GM12874 (cell line): ENCODE data around the gene SH3BGRL3.

Experiments
- TF ChIP-seq, protein P1 (sequence below): IDR thresholded peaks from 2 replicates; pipeline ENCODE4 v1.5.1; 2011; ENCODE audit warnings: low read depth, mild to moderate bottlenecking, control low read depth, low read length, moderate library complexity; ENCODE audit not compliant: insufficient read depth

The SH3BGRL3 gene

DNA sequence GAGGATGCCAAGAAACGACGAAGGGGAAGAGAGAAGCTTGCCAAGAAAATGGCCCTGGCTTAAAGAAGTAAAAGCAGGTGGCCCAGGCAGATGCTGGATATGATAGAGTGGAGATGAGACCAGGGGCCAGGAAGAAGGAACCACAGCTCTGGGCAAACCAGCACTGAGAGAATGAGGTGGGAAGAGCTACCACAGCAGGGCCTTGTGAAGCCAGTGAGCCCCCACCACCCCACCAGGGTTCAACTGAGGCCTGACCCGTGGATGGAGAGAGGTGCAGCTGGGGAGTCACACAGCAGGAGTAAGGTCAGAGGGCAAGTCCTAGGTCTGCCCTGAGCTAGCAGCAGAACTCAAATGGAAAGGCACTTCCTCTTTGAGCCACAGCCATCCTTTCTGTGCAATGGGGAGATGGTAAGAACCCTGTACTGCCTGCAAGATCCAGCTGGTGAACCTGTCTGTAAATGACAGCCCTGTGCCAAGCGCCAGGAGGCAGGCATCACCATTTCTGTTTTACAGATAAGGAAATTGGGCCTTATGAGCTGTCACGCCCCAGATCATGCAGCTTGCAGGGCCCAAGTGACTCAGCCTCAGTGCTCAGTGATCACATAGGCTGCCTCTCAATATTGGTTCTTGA lies 8.5 kb downstream of the SH3BGRL3 start:
- TF ChIP-seq, protein P1, sequence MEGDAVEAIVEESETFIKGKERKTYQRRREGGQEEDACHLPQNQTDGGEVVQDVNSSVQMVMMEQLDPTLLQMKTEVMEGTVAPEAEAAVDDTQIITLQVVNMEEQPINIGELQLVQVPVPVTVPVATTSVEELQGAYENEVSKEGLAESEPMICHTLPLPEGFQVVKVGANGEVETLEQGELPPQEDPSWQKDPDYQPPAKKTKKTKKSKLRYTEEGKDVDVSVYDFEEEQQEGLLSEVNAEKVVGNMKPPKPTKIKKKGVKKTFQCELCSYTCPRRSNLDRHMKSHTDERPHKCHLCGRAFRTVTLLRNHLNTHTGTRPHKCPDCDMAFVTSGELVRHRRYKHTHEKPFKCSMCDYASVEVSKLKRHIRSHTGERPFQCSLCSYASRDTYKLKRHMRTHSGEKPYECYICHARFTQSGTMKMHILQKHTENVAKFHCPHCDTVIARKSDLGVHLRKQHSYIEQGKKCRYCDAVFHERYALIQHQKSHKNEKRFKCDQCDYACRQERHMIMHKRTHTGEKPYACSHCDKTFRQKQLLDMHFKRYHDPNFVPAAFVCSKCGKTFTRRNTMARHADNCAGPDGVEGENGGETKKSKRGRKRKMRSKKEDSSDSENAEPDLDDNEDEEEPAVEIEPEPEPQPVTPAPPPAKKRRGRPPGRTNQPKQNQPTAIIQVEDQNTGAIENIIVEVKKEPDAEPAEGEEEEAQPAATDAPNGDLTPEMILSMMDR = no peak

DNA sequence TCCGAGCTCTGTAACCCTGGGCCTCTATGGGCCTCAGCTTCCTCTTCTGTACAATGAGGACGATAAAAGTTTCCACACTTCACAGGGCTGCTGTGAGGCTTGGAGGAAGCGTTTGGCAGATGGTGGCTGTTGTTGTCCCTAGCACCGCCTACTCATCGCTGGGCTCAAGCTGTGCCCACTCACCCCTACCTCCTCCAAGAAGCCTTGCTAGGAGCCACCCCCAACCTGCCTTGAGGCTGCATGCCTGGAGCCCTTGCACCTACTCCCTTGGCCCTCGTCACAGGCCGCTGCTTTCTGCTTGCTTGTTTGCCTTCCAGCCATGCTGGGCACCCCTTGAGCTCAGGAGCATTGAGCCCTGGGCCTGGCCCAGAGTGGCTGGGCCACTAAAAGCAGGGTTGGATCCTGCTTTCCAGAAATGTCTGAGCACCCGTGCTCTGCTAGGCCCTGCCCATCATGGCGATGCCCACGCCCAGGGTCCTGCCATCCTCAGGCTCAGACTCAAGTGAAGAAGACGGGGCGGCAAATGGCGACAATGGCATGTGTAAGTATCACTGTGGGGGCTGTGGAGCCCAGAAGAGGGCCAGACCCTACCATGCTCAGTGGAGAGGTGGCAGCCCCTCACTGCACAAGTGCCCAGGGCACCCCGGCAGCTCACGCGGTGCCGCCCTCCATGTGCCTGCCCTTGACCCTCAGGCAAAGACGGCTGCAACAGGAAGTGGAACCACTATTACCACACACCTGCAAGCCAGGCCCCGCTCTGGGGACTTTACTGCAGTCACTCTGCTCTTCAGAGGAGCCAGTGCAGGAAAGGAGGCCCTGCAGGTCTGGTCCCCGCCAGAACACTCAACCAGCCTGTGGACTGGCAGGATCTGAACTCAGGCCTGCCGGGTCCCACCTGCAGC lies 9.5 kb downstream of the SH3BGRL3 start:
- TF ChIP-seq, protein P1 = no peak

DNA sequence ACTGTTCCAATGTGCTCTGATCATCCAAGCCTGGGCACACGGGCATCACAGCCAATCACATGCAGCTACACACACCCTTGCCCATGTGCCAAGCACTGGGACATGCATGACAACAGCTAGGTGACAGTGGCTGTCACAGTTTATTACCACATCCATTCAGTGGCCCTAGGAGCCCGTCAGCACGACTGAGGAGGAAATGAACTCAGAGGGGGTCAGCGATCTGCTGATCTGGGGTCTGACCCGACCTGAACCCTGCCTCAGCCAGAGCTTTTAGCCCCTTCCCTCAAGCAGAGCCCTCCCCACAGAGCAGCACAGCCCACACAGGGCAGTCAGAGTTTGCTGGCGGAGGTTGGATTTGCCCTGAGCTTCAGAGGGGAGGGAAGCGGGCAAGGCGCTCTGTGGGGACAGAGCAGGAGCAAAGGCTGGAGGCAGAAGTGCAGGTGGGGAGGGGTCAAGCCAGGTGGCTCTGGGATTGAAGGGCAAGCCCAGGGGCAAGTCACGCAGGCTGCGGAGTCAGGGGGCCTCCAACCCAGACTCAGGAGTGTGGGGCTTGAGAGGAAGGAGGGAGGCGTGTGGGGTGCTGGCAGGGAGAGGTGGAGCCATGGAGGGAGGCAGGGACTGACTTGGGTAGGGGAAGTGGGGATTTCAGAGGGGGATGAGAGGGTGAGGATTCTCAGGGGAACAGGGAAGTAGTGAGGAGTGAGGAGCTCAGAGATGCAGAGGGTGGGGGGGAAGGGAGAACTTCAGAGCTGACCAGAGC lies 10.4 kb downstream of the SH3BGRL3 start:
- TF ChIP-seq, protein P1 = no peak

DNA sequence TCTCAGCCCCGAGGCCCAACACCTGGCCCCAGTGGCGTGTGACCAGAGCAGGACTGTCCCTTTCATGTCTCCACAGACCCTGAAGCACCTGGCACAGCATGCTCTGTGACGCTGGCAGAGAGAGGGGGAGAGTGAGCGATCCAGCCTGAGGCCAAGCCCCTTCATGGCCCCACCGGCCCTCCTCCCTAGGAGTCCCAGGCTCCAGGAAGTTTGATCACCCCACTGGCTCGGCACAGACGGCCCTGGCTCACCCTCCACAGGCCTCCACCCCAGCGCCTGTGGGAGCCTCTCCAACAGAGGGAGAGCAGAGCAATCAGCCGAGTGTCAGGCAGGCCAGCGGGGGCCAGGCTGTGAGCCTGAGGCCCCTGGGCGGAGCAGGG lies 11.0 kb downstream of the SH3BGRL3 start:
- TF ChIP-seq, protein P1 = no peak

DNA sequence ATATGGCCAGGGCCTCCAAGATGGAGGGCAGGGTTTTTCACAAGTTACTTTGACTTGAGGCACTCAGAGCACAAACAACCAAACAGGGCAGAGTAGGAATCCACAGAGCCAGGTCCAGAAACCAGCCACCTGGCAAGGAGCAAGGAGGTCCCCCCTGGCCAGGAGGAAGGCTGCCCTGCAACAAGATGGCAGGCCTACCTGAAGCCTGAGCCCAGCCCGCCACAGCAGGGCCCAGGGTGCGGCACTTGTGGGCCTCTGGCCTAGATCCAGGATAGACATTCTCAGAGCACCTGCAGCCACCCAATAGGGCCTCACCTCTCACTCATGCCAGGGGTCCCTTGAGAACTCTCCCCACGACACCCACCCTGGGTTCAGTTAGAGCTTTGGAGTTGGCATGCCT lies 11.5 kb downstream of the SH3BGRL3 start:
- TF ChIP-seq, protein P1 = no peak

DNA sequence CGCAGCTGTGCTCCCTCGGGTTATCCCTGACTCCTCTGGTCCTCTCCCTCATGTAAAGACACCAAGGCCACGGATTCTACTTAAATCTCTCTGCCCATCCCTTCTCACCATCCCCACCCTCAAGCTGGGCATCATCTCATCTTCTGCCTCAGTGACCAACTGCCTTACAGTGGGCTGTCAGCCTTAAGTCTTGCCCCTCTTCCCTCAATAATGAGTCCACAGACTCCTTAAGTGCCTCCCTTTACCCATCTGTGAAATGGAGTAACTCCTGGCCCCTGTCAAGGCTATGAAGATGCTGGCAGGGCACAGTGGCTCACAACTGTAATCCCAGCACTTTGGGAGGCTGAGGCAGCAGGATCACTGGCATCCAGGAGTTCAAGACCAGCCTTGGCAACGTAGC lies 12.1 kb downstream of the SH3BGRL3 start:
- TF ChIP-seq, protein P1 = no peak

DNA sequence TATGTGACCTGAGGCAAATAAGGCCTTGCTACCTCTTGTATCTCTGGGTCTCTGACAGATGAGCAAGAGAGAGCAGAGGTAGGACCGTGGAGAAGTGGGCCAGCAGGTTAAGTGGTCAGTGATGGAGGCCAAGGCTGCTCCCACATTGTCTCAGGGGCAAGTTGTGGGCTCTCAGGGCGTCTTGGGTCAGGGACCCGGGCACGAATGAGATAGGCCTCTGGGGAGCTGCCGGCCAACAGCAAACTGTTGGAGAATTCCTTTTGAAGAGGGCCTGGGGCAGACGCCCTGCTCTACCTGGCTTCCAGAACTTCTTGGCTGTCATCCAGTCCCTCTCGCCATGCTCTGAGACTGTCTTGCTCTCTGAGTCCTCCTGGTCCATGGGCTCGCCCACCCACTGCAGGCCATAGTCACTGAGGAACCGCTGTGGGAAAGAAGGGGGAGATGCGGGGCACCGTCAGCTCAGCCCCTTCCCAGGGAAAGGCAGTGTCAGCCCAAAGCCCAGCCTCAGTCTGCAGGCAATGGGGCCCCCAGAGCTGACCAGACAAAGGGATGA lies 14.1 kb downstream of the SH3BGRL3 start:
- TF ChIP-seq, protein P1 = no peak
